T-cell (primary cell): Measurements from ENCODE around the gene FBXL16. TPM values are rescaled to one million over a fixed set of nuclear protein-coding genes. Genes with fewer than 3 reads are reported as not detected.
A peak's percentile ranks its signal among the peaks of the same experiment; 100 is the strongest.

Experiments used
- ATAC-seq, 4 experiments: fragments of 200-7000 bp in 3 of 4; fragments of 150-1000 bp in 1 of 4; cut with Tn5 transposase; replicated peaks in 1 of 4; 1 replicate in 3 of 4; 2 replicates in 1 of 4; pipeline ENCODE4 v1.10.0; 2021; ENCODE audit warnings: moderate library complexity in 3 of 4, mild to moderate bottlenecking in 2 of 4, moderate number of reproducible peaks in 1 of 4
- CTCF ChIA-PET, 2 donors: fragments of 300-600 bp; sonication (Branson Sonifier 250); formaldehyde crosslinking; loops; one replicate each; lab custom pipeline; 2022; ENCODE audit warnings: antibody characterized with exemption in 2 of 2; lab: Charles Lee
- POLR2A ChIA-PET, 2 donors: fragments of 300-600 bp; sonication (Branson Sonifier 250); formaldehyde crosslinking; loops; one replicate each; lab custom pipeline; 2022; ENCODE audit warnings: antibody characterized with exemption in 2 of 2; lab: Charles Lee
- DNase-seq, 35 experiments: peaks; one replicate each; pipeline versions ENCODE4 v3.0.0 to v3.0.0-alpha.2; 2013 to 2023
- H3K27ac ChIP-seq: one replicate; pipeline ENCODE4 v1.5.1; 2013; ENCODE audit warnings: low read length
- H3K27me3 ChIP-seq, 2 experiments: replicated peaks in 1 of 2; 1 replicate in 1 of 2; 2 replicates in 1 of 2; pipeline versions ENCODE4 v1.6.1 to v1.7.0; 2013; ENCODE audit warnings: low read length in 1 of 2, mixed read lengths in 1 of 2; ENCODE audit not compliant: control insufficient read depth in 2 of 2, insufficient read depth in 2 of 2; ENCODE audit errors: extremely low read depth in 1 of 2
- H3K36me3 ChIP-seq, 2 donors: 1 replicate in 1 of 2; 2 replicates in 1 of 2; pipeline versions ENCODE4 v1.6.1 to v1.7.0; 2013; ENCODE audit warnings: low read length in 1 of 2; ENCODE audit not compliant: control insufficient read depth in 2 of 2, insufficient read depth in 1 of 2; ENCODE audit errors: extremely low read depth in 1 of 2
- H3K4me1 ChIP-seq, 2 experiments: 1 replicate in 1 of 2; 2 replicates in 1 of 2; pipeline versions ENCODE4 v1.6.1 to v1.7.0; 2013; ENCODE audit warnings: low read length in 2 of 2, mixed read lengths in 1 of 2; ENCODE audit not compliant: insufficient read depth in 2 of 2, control insufficient read depth in 1 of 2; ENCODE audit errors: extremely low read depth in 1 of 2
- H3K4me3 ChIP-seq, 2 donors: 1 replicate in 1 of 2; 2 replicates in 1 of 2; pipeline versions ENCODE4 v1.5.1 to v1.7.0; 2013; ENCODE audit warnings: mild to moderate bottlenecking in 2 of 2, low read length in 1 of 2, moderate library complexity in 1 of 2; ENCODE audit not compliant: control insufficient read depth in 1 of 2; ENCODE audit errors: extremely low read depth in 1 of 2
- H3K9me3 ChIP-seq: 2 replicates; pipeline ENCODE4 v1.7.0; 2013
- H3K27ac Mint-ChIP-seq, 2 donors: one replicate each; pipeline ENCODE4 v1.8.0; 2020 to 2021; ENCODE audit warnings: mild to moderate bottlenecking in 2 of 2, mixed read lengths in 2 of 2
- H3K27me3 Mint-ChIP-seq, 2 donors: one replicate each; pipeline ENCODE4 v1.8.0; 2021 to 2022; ENCODE audit warnings: mixed read lengths in 2 of 2
- H3K36me3 Mint-ChIP-seq: one replicate; pipeline ENCODE4 v1.8.0; 2021; ENCODE audit warnings: mixed read lengths
- H3K4me1 Mint-ChIP-seq, 3 donors: one replicate each; pipeline ENCODE4 v1.8.0; 2020 to 2022; ENCODE audit warnings: mixed read lengths in 3 of 3, mild to moderate bottlenecking in 1 of 3
- H3K4me3 Mint-ChIP-seq, 3 donors: one replicate each; pipeline ENCODE4 v1.8.0; 2020 to 2022; ENCODE audit warnings: mild to moderate bottlenecking in 3 of 3, mixed read lengths in 3 of 3, moderate library complexity in 3 of 3
- H3K9me3 Mint-ChIP-seq, 3 donors: one replicate each; pipeline ENCODE4 v1.8.0; 2020 to 2022; ENCODE audit warnings: mixed read lengths in 3 of 3
- WGBS: methylation state at CpG from one replicate; pipeline ENCODE4 v1.1.5; 2013; ENCODE audit warnings: missing lambda C conversion rate; ENCODE audit not compliant: insufficient coverage; 5-methylcytosine and 5-hydroxymethylcytosine counted together
- total RNA-seq, 35 experiments: library from RNA in 6 of 35; stranded (reverse) in 6 of 35; fragments of 120-200 nt in 1 of 35; gene quantifications; one replicate each; pipeline versions ENCODE4 v1.2.1 to v1.2.4 and lab custom pipeline; 2013 to 2026

Gene FBXL16
- total RNA-seq, 5 donors from 2014 or later (not counting 1 experiment from before 2014, with no cell fraction given), result 16.4 to 65.5 (median 50.2) TPM

DNA sequence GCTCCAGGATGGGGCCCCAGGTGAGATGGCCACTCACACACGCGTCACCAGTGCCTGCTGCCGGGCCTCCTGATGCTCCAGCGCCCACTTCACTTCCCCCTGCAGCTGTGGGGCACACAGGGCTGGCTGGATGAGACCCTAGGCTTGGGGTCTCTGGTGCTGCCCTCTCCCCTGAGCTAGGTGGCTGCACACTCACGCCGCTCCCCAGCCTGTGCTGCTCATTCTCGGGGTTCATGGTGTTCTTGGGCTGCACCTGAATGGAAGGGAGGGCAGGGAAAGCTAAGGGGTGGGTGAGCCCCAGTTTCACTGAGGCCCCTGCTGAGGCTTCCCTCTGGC is 19.4 kb upstream of the FBXL16 start:
- DNase-seq (no peak), ATAC-seq (no peak)
- Mint-ChIP-seq H3K36me3 (no peaks in the 10 kb centered on the region), H3K27ac (peak overlapping the region; percentile 16 to 27), H3K9me3 (no peaks in the 10 kb centered on the region), H3K27me3 (no peaks in the 10 kb centered on the region), H3K4me3 (no peak overlapping the region), H3K4me1 (peaks cover 11 to 17% (median 11%) of the 10 kb centered on the region in 3 donors)
- Histone ChIP-seq H3K36me3 (peaks cover 0 to 2% of the 10 kb centered on the region in 2 donors), H3K27ac (no peak overlapping the region), H3K27me3 (peaks cover 0 to 3% of the 10 kb centered on the region in 2 experiments), H3K4me1 (peaks cover 3 to 56% of the 10 kb centered on the region in 2 experiments), H3K4me3 (no peak overlapping the region), H3K9me3 (no peaks in the 10 kb centered on the region)
- 79% methylated on average over 7 of the region's 7 CpGs for WGBS
- ChIA-PET CTCF (interaction anchor here in 1 of 2 donors (1.5 kb wide), 1 partner anchor 13 kb away, joined by 5 read pairs; no protein-coding TSS in a partner anchor), POLR2A (interaction anchor here in 1 of 2 donors (1.1 kb wide), 1 partner anchor 9 kb away, joined by 3 read pairs; no protein-coding TSS in a partner anchor)

DNA sequence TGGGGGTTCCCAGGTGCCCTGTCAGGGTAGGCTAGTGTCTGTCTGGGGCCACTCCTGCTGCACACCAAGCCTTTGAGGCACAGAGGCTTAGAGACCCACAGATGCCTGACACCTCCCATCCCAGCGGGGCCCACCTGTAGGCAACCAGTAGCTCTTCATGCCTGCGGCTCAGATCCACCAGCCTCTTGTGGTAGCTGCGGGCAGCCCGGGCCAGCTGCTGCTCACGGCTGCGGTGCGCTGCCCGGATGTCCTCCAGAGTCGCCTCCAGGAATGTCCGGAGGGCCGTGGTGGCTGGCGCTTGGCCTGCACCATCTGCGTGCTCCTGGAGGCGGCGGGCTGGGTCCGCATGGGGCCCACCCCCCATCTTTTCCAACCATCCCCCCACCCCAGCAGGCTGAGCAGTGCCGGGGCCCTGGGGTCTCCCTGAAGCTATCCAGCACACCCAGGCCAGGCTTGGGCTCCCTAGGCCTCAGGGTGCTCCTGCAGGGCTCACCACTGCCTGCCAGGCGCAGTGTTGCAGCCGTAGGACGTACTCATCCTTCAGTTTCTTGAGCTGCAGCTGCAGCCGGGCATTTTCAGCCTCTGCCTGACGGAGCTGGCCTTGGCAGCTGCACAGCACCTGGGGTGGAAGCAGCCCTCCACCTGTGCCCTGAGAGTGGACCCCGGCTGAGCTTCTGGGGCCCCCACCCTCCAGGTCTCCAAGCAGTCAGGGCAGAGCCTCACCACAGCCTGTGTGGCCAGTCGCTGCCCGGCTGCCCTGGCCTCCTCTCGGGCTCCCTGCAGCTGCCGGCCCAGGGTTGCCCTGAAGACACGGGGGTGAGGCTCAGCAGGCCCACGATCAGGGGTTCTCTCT is 18.8 kb upstream of the FBXL16 start:
- 82% methylated on average over 22 of the region's 29 CpGs for WGBS
- Histone ChIP-seq H3K36me3 (no peaks in the 10 kb centered on the region), H3K4me3 (no peak overlapping the region), H3K27ac (no peak overlapping the region), H3K4me1 (peaks cover 5 to 62% of the 10 kb centered on the region in 2 experiments), H3K27me3 (peaks cover 0 to 3% of the 10 kb centered on the region in 2 experiments), H3K9me3 (no peaks in the 10 kb centered on the region)
- Mint-ChIP-seq H3K36me3 (no peaks in the 10 kb centered on the region), H3K9me3 (no peaks in the 10 kb centered on the region), H3K27ac (no peak overlapping the region), H3K27me3 (no peaks in the 10 kb centered on the region), H3K4me3 (no peak overlapping the region), H3K4me1 (peaks cover 13 to 23% (median 15%) of the 10 kb centered on the region in 3 donors)
- DNase-seq (no peak), ATAC-seq (no peak)
- ChIA-PET POLR2A (no interaction called here), CTCF (interaction anchor here in 1 of 2 donors (1.5 kb wide), 1 partner anchor 12 kb away, joined by 5 read pairs; no protein-coding TSS in a partner anchor)

DNA sequence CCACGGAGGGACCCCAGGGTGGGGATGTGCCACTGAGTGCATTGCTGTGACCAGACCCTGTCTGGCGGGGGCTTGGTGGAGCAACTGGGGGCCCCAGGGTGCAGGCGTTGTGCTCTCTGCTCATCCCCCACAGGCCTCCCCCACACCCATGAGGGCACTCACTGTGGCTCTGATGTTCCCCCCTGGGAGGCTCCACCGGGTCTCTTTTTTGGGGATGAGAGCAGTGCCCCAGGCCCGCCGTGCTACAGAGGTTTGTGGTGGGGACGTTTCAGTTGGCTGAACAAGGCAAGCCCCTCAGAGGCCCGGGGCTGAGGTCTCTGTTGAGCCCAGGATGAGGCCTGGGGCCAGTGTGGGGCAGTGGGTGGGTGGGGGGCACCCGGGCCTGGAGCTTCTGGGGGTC is 18.1 kb upstream of the FBXL16 start:
- ATAC-seq (no peak), DNase-seq (no peak)
- H3K4me1 Mint-ChIP-seq, result peaks cover 19 to 28% (median 20%) of the 10 kb centered on the region in 3 donors
- H3K4me3 Mint-ChIP-seq, result peak overlapping the region in 1 of 3 donors; percentile 25
- no peaks in the 10 kb centered on the region for H3K27me3 Mint-ChIP-seq
- 89% methylated on average over 6 of the region's 9 CpGs for WGBS
- ChIA-PET POLR2A (no interaction called here), CTCF (no interaction called here)
- peaks cover 0 to 3% of the 10 kb centered on the region in 2 experiments for H3K27me3 ChIP-seq
- no peak overlapping the region for H3K27ac ChIP-seq
- no peaks in the 10 kb centered on the region for H3K36me3 ChIP-seq
- H3K36me3 Mint-ChIP-seq, result no peaks in the 10 kb centered on the region
- H3K4me1 ChIP-seq, result peaks cover 5 to 67% of the 10 kb centered on the region in 2 experiments
- no peaks in the 10 kb centered on the region for H3K9me3 Mint-ChIP-seq
- no peak overlapping the region for H3K4me3 ChIP-seq
- no peak overlapping the region for H3K27ac Mint-ChIP-seq
- H3K9me3 ChIP-seq, result no peaks in the 10 kb centered on the region

DNA sequence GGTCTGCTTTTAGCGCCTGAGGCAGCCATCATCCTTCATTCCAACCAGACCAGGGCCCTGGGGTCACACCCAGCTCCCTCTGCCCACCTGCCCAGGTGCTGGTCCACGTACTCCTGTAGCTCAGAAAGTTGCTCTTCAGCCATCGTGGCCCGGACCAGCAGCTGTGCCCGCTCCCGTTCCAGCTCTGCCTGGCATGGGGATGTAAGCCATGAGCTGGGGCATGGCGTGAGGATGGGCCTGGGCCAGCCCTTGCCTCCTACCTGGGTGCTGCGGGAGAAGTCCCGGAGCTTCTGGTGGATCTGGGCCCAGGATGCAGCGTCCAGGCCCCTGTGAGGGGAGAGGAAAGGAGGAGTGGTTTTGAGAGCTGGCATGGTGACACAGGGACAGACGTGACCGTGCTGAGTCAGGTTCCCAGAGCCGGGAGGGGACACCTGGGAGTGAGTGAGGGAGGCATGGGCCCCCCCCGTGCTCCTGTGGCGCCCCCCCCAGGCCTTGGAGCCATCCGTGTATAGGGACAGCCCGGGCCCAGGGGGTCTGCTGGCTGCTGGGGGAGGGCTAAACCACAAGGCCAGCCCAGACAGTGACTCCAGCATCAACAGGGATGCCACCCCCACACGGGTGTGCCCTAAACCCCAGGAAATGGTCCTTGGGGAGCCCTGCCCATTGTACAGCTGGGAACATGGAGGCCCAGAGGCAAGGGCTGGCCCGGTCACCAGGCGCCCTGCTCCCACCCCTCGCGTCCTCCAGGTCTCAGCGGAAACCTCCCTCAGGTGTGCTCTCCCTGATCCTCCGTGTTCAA is 17.4 kb upstream of the FBXL16 start:
- Histone ChIP-seq H3K36me3 (no peaks in the 10 kb centered on the region), H3K4me3 (no peak overlapping the region), H3K4me1 (peaks cover 5 to 66% of the 10 kb centered on the region in 2 experiments), H3K9me3 (no peaks in the 10 kb centered on the region), H3K27ac (peak overlapping the region; percentile 69), H3K27me3 (peaks cover 0 to 8% of the 10 kb centered on the region in 2 experiments)
- Mint-ChIP-seq H3K4me1 (peaks cover 19 to 26% (median 20%) of the 10 kb centered on the region in 3 donors), H3K9me3 (no peaks in the 10 kb centered on the region), H3K27me3 (no peaks in the 10 kb centered on the region), H3K27ac (peak overlapping the region in 1 of 2 donors; percentile 43), H3K4me3 (peak overlapping the region; percentile 24 to 64 (median 25)), H3K36me3 (no peaks in the 10 kb centered on the region)
- ATAC-seq (no peak), DNase-seq (no peak)
- ChIA-PET CTCF (no interaction called here), POLR2A (no interaction called here)
- 89% methylated on average over 20 of the region's 24 CpGs for WGBS

DNA sequence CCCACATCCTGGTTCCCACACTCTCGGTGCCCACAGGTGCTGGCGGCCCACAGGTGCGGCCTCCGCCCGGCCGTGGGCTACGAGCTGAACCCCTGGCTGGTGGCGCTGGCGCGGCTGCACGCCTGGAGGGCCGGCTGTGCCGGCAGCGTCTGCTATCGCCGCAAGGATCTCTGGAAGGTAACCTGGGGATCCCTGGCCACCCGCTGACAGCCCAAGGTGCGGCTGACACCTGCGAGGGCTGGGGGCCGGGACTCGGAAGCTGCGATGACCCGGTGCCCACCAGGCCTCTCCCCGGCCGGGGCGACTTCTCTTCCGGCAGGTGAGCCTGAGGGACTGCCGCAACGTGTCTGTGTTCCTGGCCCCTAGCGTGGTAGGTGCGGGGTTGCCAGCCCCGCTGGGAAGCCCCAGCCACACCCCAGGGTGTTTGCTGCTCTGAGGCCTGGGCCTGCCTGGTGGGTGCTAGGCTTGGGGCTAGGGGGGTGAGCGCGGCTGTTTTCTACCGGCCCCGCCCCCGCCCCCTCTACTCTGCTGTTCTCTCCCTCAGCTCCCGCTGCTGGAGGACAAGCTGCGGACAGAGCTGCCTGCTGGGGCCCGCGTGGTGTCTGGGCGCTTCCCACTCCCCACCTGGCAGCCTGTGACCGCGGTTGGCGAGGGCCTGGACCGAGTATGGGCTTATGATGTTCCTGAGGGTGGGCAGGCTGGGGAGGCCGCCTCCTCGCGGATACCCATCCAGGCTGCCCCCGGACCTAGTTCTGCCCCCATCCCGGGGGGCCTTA is 16.4 kb upstream of the FBXL16 start:
- 29% methylated on average over 37 of the region's 51 CpGs for WGBS
- H3K27me3 Mint-ChIP-seq, result no peaks in the 10 kb centered on the region

More for the DNA sequence above, 16.4 kb upstream of the FBXL16 start:
- H3K27ac Mint-ChIP-seq, result no peak overlapping the region
- H3K27ac ChIP-seq, result peak overlapping the region; percentile 69
- H3K36me3 ChIP-seq, result no peaks in the 10 kb centered on the region
- peak overlapping the region; percentile 18 to 36 for H3K4me3 ChIP-seq
- peaks cover 0 to 12% of the 10 kb centered on the region in 2 experiments for H3K27me3 ChIP-seq
- ChIA-PET CTCF (interaction anchor here in 1 of 2 donors (2.0 kb wide), 1 partner anchor 10 kb away, joined by 5 read pairs; no protein-coding TSS in a partner anchor), POLR2A (interaction anchor here in 1 of 2 donors (0.6 kb wide), 1 partner anchor 248 kb away, joined by 3 read pairs; no protein-coding TSS in a partner anchor)
- ATAC-seq (peak in 2 of 4 experiments; percentile 27 to 48), DNase-seq (peak in 12 of 35 experiments; percentile 14 to 66 (median 34))
- peaks cover 19 to 26% (median 20%) of the 10 kb centered on the region in 3 donors for H3K4me1 Mint-ChIP-seq
- no peaks in the 10 kb centered on the region for H3K9me3 Mint-ChIP-seq
- H3K4me1 ChIP-seq, result peaks cover 5 to 58% of the 10 kb centered on the region in 2 experiments
- H3K4me3 Mint-ChIP-seq, result peak overlapping the region; percentile 46 to 64 (median 63)
- H3K36me3 Mint-ChIP-seq, result no peaks in the 10 kb centered on the region
- H3K9me3 ChIP-seq, result no peaks in the 10 kb centered on the region
